ENCODE measurements around the gene GPX6. TPM values are rescaled to one million over a fixed set of nuclear protein-coding genes. Genes with fewer than 3 reads are reported as not detected.
"Not testable (repeated sequence)": the region's sequence is repeated elsewhere in the genome, so short reads cannot be mapped to it uniquely, and the experiment has no call there.

Gene GPX6
- total and polyA plus RNA-seq, 2 donors (not counting 3 experiments of a cell fraction or from before 2014, with no cell fraction given): not detected

DNA sequence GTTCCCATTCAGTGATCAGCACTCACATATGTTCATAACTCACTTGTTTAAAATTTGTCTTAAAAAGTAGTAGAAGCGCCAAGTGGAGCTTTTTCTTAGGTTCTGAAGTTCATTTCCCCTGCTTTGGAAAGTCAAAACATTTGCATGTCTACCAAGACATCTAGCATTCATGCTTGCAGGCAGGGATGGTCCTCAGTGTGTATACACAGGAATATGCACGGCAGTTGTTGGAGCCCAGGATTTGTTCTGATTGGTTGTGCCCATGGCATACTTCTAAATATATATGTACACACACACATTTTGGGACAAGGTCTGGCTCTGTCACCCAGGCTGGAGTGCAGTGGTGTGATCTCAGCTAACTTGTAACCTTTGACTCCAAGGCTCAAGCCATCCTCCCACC, 2.4 kb upstream of the GPX6 start:
- H3K79me2 ChIP-seq (ENCODE audit: control insufficient read depth, insufficient read depth, low read length): no peaks in the 10 kb centered on the region
- H4K20me1 ChIP-seq (replicated peaks; ENCODE audit: control insufficient read depth, extremely low read depth, insufficient read depth, low read length): no peaks in the 10 kb centered on the region
- no peaks in the 10 kb centered on the region for H3K4me1 ChIP-seq (ENCODE audit: control insufficient read depth, extremely low read depth, insufficient read depth, low read length)
- no peaks in the 10 kb centered on the region for H3K36me3 ChIP-seq (ENCODE audit: control insufficient read depth in 2 of 2, extremely low read depth in 1 of 2, insufficient read depth in 2 of 2, low read length in 2 of 2)
- no peak overlapping the region for H2AFZ ChIP-seq (ENCODE audit: low read depth, low read length)
- H3K4me2 ChIP-seq (ENCODE audit: insufficient read depth, low read length): no peak overlapping the region
- intact Hi-C loops (cut with micrococcal nuclease): no loop called here
- peaks cover 0 to 2% of the 10 kb centered on the region in 2 experiments for H3K27me3 ChIP-seq (ENCODE audit: control insufficient read depth in 2 of 2, insufficient read depth in 2 of 2, low read length in 2 of 2)
- H3K9me1 ChIP-seq (replicated peaks; ENCODE audit: control insufficient read depth, extremely low read depth, insufficient read depth, low read length): no peaks in the 10 kb centered on the region
- CTCF ChIA-PET: no interaction called here
- TF ChIP-seq JUN (IDR thresholded peaks at IDR 0.05; ENCODE audit: borderline replicate concordance, insufficient read depth, insufficient read length, low read depth): no peak
- TF ChIP-seq, protein P1, sequence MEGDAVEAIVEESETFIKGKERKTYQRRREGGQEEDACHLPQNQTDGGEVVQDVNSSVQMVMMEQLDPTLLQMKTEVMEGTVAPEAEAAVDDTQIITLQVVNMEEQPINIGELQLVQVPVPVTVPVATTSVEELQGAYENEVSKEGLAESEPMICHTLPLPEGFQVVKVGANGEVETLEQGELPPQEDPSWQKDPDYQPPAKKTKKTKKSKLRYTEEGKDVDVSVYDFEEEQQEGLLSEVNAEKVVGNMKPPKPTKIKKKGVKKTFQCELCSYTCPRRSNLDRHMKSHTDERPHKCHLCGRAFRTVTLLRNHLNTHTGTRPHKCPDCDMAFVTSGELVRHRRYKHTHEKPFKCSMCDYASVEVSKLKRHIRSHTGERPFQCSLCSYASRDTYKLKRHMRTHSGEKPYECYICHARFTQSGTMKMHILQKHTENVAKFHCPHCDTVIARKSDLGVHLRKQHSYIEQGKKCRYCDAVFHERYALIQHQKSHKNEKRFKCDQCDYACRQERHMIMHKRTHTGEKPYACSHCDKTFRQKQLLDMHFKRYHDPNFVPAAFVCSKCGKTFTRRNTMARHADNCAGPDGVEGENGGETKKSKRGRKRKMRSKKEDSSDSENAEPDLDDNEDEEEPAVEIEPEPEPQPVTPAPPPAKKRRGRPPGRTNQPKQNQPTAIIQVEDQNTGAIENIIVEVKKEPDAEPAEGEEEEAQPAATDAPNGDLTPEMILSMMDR (IDR thresholded peaks at IDR 0.05; ENCODE audit: extremely low read depth in 1 of 2, insufficient read depth in 1 of 2, low read depth in 1 of 2, low read length in 2 of 2): no peak
- TF ChIP-seq POLR2AphosphoS5 (IDR thresholded peaks at IDR 0.05; ENCODE audit: insufficient read depth, low read depth, low read length): no peak
- no peak for TF ChIP-seq MYC (IDR thresholded peaks at IDR 0.05; ENCODE audit: low read depth, low read length)
- TF ChIP-seq POLR2A (IDR thresholded peaks at IDR 0.05; ENCODE audit: low read depth, low read length): no peak
- TF ChIP-seq FOS (IDR thresholded peaks at IDR 0.05; ENCODE audit: borderline replicate concordance, insufficient read depth, low read length): no peak
- TF ChIP-seq, protein P2, sequence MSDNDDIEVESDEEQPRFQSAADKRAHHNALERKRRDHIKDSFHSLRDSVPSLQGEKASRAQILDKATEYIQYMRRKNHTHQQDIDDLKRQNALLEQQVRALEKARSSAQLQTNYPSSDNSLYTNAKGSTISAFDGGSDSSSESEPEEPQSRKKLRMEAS (IDR thresholded peaks at IDR 0.05; ENCODE audit: insufficient read depth, insufficient read length): no peak
- no peak for TF ChIP-seq GATA2 (IDR thresholded peaks at IDR 0.05; ENCODE audit: insufficient read depth, insufficient read length, low read depth, low read length)
- no peak for TF ChIP-seq EZH2 (IDR thresholded peaks at IDR 0.05; ENCODE audit: borderline replicate concordance, low read depth, low read length, severe bottlenecking)
- POLR2A ChIA-PET: no interaction called here
- H3K4me3 ChIP-seq (replicated peaks in 1 of 3; ENCODE audit: insufficient read depth in 1 of 3, low read depth in 1 of 3, low read length in 3 of 3): no peak overlapping the region
- H3K27ac ChIP-seq (ENCODE audit: insufficient read depth, low read depth, low read length): no peak overlapping the region
- dilution Hi-C loops (cut with MboI; ENCODE audit: extremely low pct_ligation_motif_present, low sequenced_read_pairs): no loop called here
- FAIRE-seq (no peak), DNase-seq (ENCODE audit: low read depth, low spot score) (no peak)
- no peaks in the 10 kb centered on the region for H3K9me3 ChIP-seq (replicated peaks; ENCODE audit: control insufficient read depth, insufficient read depth, low read length)
- H3K9ac ChIP-seq (replicated peaks; ENCODE audit: extremely low read depth, insufficient read depth, low read length): no peak overlapping the region
- BruUV-seq (replicated peaks): no TSS peak

DNA sequence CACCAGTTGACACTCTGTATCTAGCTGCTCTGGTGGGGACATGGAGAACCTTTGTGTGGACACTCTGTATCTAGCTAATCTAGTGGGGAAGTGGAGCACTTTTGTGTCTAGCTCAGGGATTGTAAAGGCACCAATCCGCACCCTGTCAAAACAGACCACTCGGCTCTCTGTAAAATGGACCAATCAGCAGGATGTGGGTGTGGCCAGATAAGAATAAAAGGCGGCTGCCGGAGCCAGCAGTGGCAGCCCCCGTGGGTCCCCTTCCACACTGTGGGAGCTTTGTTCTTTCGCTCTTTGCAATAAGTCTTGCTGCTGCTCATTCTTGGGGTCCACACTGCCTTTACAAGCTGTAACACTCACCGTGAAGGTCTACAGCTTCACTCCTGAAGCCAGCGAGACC, 3.2 kb downstream of the GPX6 start:
- H3K9ac ChIP-seq (replicated peaks; ENCODE audit: extremely low read depth, insufficient read depth, low read length); H3K9me3 ChIP-seq (replicated peaks; ENCODE audit: control insufficient read depth, insufficient read depth, low read length); H3K27me3 ChIP-seq (ENCODE audit: control insufficient read depth in 2 of 2, insufficient read depth in 2 of 2, low read length in 2 of 2); H3K9me1 ChIP-seq (replicated peaks; ENCODE audit: control insufficient read depth, extremely low read depth, insufficient read depth, low read length); intact Hi-C loops (cut with micrococcal nuclease); H3K4me3 ChIP-seq (replicated peaks in 1 of 3; ENCODE audit: insufficient read depth in 1 of 3, low read depth in 1 of 3, low read length in 3 of 3); DNase-seq (ENCODE audit: low read depth, low spot score); H2AFZ ChIP-seq (ENCODE audit: low read depth, low read length); H3K4me1 ChIP-seq (ENCODE audit: control insufficient read depth, extremely low read depth, insufficient read depth, low read length); POLR2A ChIA-PET; FAIRE-seq; dilution Hi-C loops (cut with MboI; ENCODE audit: extremely low pct_ligation_motif_present, low sequenced_read_pairs); H4K20me1 ChIP-seq (replicated peaks; ENCODE audit: control insufficient read depth, extremely low read depth, insufficient read depth, low read length); H3K4me2 ChIP-seq (ENCODE audit: insufficient read depth, low read length); CTCF ChIA-PET; H3K36me3 ChIP-seq (ENCODE audit: control insufficient read depth in 2 of 2, extremely low read depth in 1 of 2, insufficient read depth in 2 of 2, low read length in 2 of 2); H3K79me2 ChIP-seq (ENCODE audit: control insufficient read depth, insufficient read depth, low read length); BruUV-seq (replicated peaks); H3K27ac ChIP-seq (ENCODE audit: insufficient read depth, low read depth, low read length): not testable (repeated sequence)

Measured in endothelial cell of umbilical vein (primary cell).